Activated B cell treated with CpG ODN at 0.5 μM for 24 hours (primary cell): ENCODE measurements around the gene PTPN3. TPM values are rescaled to one million over a fixed set of nuclear protein-coding genes. Genes with fewer than 3 reads are reported as not detected.
A peak's percentile ranks its signal among the peaks of the same experiment; 100 is the strongest.
"Not testable (repeated sequence)": the region's sequence is repeated elsewhere in the genome, so short reads cannot be mapped to it uniquely, and the experiment has no call there.

Source experiments
- ATAC-seq: fragments of 200-7000 bp; cut with Tn5 transposase; one replicate; pipeline ENCODE4 v1.10.0; 2021; ENCODE audit warnings: low read depth, mild to moderate bottlenecking, moderate library complexity
- CTCF ChIA-PET: fragments of 350-600 bp; sonication (Branson Sonifier 250); formaldehyde crosslinking; loops from one replicate; lab custom pipeline; 2021; ENCODE audit warnings: antibody characterized with exemption; lab: Charles Lee
- POLR2A ChIA-PET: fragments of 350-600 bp; sonication (Branson Sonifier 250); formaldehyde crosslinking; loops from one replicate; lab custom pipeline; 2021; ENCODE audit warnings: antibody characterized with exemption; lab: Charles Lee
- DNase-seq: peaks from one replicate; pipeline ENCODE4 v3.0.0; 2022
- H3K27ac Mint-ChIP-seq: one replicate; pipeline ENCODE4 v1.8.0; 2020; ENCODE audit warnings: mixed read lengths
- H3K27me3 Mint-ChIP-seq: one replicate; pipeline ENCODE4 v1.8.0; 2021; ENCODE audit warnings: mixed read lengths
- H3K36me3 Mint-ChIP-seq: one replicate; pipeline ENCODE4 v1.8.0; 2021; ENCODE audit warnings: low read depth, mixed read lengths
- H3K4me1 Mint-ChIP-seq: one replicate; pipeline ENCODE4 v1.8.0; 2021; ENCODE audit warnings: mixed read lengths
- H3K4me3 Mint-ChIP-seq: one replicate; pipeline ENCODE4 v1.8.0; 2020; ENCODE audit warnings: mild to moderate bottlenecking, mixed read lengths
- H3K9me3 Mint-ChIP-seq: one replicate; pipeline ENCODE4 v1.8.0; 2020; ENCODE audit warnings: mixed read lengths
- intact Hi-C: fragments of 100-400 bp; cut with micrococcal nuclease; formaldehyde crosslinking; loops from one replicate; pipeline ENCODE4 v1.15.1; 2024
- total RNA-seq: library from RNA; stranded (reverse); gene quantifications from 2 replicates; pipeline ENCODE4 v1.2.3, GENCODE V29; 2022
- TF ChIP-seq, protein P1 (sequence below): fragments of 200-600 bp; IDR thresholded peaks from one replicate; pipeline ENCODE4 v1.8.0; 2022; ENCODE audit warnings: antibody characterized with exemption, mild to moderate bottlenecking

The PTPN3 gene
- total RNA-seq, 1 donor from 2014 or later = 0.09 TPM

DNA sequence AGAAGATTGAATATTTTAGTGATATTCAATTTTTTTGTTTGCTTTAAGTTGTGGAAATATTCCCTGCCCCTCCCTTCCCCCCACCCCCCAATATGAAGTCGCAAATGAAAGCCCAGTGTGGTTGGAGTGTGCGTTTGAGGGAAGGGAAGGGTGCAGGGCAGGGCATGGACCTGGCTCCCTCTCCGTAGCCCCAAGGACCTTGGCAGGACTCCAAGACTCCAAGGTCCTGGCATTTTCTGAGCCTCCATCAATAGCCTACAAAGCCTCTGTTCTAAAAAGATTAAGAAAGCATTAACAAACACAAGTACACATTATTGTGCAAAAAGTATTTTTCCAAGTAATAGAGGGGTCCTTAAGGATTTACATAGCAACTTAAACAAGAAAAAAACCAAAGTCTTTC, 38.8 kb upstream of the PTPN3 start:
- no peak for DNase-seq
- intact Hi-C loops = no loop called here
- H3K36me3 Mint-ChIP-seq = no peaks in the 10 kb centered on the region
- POLR2A ChIA-PET = no interaction called here
- no peaks in the 10 kb centered on the region for H3K4me1 Mint-ChIP-seq
- CTCF ChIA-PET = no interaction called here
- TF ChIP-seq, protein P1, sequence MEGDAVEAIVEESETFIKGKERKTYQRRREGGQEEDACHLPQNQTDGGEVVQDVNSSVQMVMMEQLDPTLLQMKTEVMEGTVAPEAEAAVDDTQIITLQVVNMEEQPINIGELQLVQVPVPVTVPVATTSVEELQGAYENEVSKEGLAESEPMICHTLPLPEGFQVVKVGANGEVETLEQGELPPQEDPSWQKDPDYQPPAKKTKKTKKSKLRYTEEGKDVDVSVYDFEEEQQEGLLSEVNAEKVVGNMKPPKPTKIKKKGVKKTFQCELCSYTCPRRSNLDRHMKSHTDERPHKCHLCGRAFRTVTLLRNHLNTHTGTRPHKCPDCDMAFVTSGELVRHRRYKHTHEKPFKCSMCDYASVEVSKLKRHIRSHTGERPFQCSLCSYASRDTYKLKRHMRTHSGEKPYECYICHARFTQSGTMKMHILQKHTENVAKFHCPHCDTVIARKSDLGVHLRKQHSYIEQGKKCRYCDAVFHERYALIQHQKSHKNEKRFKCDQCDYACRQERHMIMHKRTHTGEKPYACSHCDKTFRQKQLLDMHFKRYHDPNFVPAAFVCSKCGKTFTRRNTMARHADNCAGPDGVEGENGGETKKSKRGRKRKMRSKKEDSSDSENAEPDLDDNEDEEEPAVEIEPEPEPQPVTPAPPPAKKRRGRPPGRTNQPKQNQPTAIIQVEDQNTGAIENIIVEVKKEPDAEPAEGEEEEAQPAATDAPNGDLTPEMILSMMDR = no peak
- no peaks in the 10 kb centered on the region for H3K9me3 Mint-ChIP-seq
- H3K27me3 Mint-ChIP-seq = peaks cover 8% of the 10 kb centered on the region
- no peak for ATAC-seq
- no peak overlapping the region for H3K27ac Mint-ChIP-seq
- H3K4me3 Mint-ChIP-seq = no peak overlapping the region

DNA sequence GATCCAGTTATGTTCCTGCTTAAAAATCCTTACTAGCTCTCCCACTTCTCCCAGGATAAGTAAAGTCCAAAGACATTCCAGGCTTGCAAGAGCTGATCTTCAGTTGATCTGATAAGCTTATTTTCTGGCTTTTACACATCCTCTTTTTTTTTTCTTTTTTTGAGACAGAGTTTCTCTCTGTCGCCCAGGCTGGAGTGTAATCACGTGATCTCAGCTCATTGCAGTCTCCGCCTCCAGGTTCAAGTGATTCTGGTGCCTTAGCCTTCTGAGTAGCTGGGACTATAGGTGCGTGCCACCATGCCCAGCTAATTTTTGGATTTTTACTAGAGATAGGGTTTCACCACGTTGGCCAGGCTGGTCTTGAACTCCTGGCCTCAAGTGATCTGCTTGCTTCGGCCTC, 37.3 kb upstream of the PTPN3 start:
- TF ChIP-seq, protein P1 = no peak
- H3K27ac Mint-ChIP-seq = no peak overlapping the region
- no peak for ATAC-seq
- intact Hi-C loops = no loop called here
- H3K4me3 Mint-ChIP-seq = no peak overlapping the region
- H3K9me3 Mint-ChIP-seq = no peaks in the 10 kb centered on the region
- ChIA-PET POLR2A (no interaction called here), CTCF (no interaction called here)
- H3K4me1 Mint-ChIP-seq = no peaks in the 10 kb centered on the region
- no peaks in the 10 kb centered on the region for H3K36me3 Mint-ChIP-seq
- H3K27me3 Mint-ChIP-seq = peaks cover 8% of the 10 kb centered on the region
- DNase-seq = no peak

DNA sequence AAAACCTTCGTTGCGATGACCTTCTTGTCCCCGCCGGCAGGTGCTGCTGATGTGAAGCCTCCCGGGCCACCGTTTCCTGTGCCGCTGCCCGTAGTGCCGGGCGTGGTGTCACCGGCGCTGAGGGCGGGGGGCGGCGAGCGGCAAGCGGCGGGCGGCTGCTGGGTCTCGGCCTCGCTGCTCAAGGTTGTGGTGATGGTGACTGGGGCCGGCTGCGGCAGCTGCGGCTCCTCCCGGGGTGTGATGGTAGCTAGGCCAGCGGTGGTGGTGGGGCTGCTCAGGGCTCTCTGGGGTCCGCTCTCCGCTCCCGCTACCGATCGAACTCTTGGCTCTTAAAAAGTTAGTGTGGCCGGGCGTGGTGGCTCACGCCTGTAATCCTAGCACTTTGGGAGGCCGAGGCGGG, 36.0 kb upstream of the PTPN3 start:
- ChIA-PET CTCF (no interaction called here), POLR2A (no interaction called here)
- no peak for DNase-seq
- peaks cover 8% of the 10 kb centered on the region for H3K27me3 Mint-ChIP-seq
- no peak overlapping the region for H3K27ac Mint-ChIP-seq
- intact Hi-C loops = no loop called here
- no peaks in the 10 kb centered on the region for H3K4me1 Mint-ChIP-seq
- TF ChIP-seq, protein P1 = no peak
- ATAC-seq = no peak
- no peak overlapping the region for H3K4me3 Mint-ChIP-seq
- H3K9me3 Mint-ChIP-seq = no peaks in the 10 kb centered on the region
- H3K36me3 Mint-ChIP-seq = no peaks in the 10 kb centered on the region

DNA sequence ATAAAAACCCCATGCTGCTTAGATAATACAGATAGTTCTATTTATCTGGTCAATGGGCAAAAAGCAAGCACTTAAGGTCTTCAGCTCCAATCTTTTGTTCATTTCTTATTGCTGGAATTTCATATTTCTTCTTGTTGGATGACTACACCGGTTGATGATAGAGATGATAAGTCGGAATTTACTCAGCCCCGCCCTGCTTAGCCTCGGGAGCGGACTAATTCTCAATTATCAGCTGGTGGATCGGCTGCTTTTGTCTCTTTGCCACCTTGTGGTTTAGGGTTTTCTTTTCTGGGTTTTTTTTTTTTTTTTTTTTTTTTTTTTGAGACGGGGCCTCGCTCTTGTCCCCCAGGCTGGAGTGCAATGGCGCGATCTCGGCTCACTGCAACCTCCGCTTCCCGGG, 34.5 kb upstream of the PTPN3 start:
- POLR2A ChIA-PET = interaction anchor here (0.6 kb wide), 1 partner anchor 152 kb away, joined by 3 read pairs; no protein-coding TSS in a partner anchor

DNA sequence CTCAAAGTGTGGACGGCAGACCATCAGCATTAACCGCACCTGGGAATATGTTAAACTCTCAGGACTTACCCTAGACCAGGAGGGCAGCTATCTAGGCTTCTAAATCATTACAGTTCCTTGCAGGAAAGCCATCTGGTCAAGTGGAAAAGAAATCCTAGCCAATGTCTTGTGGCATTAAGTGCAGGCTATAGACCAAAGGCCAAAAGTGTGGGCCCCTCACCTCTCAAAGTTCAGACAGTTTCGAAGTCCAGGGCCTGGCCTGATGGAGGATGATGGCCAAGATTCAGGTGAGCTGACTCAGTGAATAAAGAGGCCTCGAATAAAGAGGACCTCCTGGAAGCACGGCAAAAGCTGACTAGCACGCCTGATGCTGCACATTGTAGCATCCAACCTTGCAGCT, 24.0 kb upstream of the PTPN3 start:
- Mint-ChIP-seq H3K27me3 (peaks cover 7% of the 10 kb centered on the region), H3K4me1 (no peaks in the 10 kb centered on the region), H3K27ac (no peak overlapping the region), H3K36me3 (no peaks in the 10 kb centered on the region), H3K4me3 (no peak overlapping the region), H3K9me3 (no peaks in the 10 kb centered on the region)
- TF ChIP-seq, protein P1 = no peak
- no peak for ATAC-seq
- ChIA-PET CTCF (no interaction called here), POLR2A (no interaction called here)
- no peak for DNase-seq
- intact Hi-C loops = loop anchor here (5.0 kb wide), 1 partner anchor 635 kb away; no protein-coding TSS in a partner anchor

More for the DNA sequence above, 34.5 kb upstream of the PTPN3 start:
- H3K27ac Mint-ChIP-seq, H3K36me3 Mint-ChIP-seq, H3K4me3 Mint-ChIP-seq, CTCF ChIA-PET, intact Hi-C loops, ATAC-seq, H3K4me1 Mint-ChIP-seq, H3K27me3 Mint-ChIP-seq, DNase-seq, H3K9me3 Mint-ChIP-seq: not testable (repeated sequence)

DNA sequence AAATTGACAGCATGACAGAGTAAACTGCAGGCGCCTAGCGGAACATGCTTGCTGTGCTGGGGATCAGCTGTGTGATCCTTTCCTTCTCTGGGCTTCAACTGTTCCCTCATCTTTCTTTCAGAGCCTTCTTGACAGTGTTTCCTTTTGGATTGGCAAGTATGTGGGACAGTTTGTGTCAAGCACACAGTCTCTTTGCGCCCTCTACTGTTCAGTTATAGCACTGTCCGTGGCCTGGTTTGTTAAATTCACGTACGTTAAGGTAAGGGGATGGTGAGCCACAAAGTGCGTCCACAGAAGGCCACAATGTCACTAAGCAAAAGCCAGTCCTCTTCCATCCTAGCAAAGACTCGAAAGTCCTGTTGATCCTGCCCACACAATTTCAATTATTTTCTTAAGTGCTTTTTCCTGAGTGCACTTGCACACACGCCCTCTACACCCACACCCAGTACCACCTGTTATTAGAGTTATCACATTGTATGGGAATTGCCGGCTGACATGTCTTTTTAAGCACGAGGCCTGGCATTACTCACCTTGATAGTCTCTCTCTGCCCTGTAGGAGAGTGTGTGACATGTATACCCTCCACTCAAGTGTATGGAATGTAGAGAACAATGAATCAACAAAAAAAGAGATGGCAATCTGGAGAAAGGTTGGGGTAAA, 22.5 kb upstream of the PTPN3 start:
- no peak overlapping the region for H3K4me3 Mint-ChIP-seq
- DNase-seq (no peak), ATAC-seq (no peak)
- POLR2A ChIA-PET = no interaction called here
- H3K4me1 Mint-ChIP-seq = no peaks in the 10 kb centered on the region
- TF ChIP-seq, protein P1 = peak; percentile 24
- H3K9me3 Mint-ChIP-seq = no peaks in the 10 kb centered on the region
- H3K27ac Mint-ChIP-seq = no peak overlapping the region
- peaks cover 7% of the 10 kb centered on the region for H3K27me3 Mint-ChIP-seq
- no peaks in the 10 kb centered on the region for H3K36me3 Mint-ChIP-seq
- intact Hi-C loops = loop anchor here (1.0 to 5.0 kb wide), 2 partner anchors 276 to 633 kb away; no protein-coding TSS in a partner anchor
- CTCF ChIA-PET = no interaction called here
